GM06990 (cell line): ENCODE measurements around the gene UBAC2.

Experiments
- DNase-seq: peaks from one replicate; pipeline ENCODE4 v3.0.0-alpha.2; 2011; ENCODE audit not compliant: insufficient read length; ENCODE audit errors: extremely low read depth
- H3K27me3 ChIP-seq: replicated peaks from 2 replicates; pipeline ENCODE4 v1.6.0; 2011; ENCODE audit warnings: low read length; ENCODE audit not compliant: control insufficient read depth, insufficient read depth
- H3K36me3 ChIP-seq: 2 replicates; pipeline ENCODE4 v1.5.1; 2011; ENCODE audit warnings: low read length; ENCODE audit not compliant: control insufficient read depth, insufficient read depth
- H3K4me3 ChIP-seq: replicated peaks from 2 replicates; pipeline ENCODE4 v1.5.1; 2011; ENCODE audit warnings: low read depth, mild to moderate bottlenecking, control low read depth, low read length
- CTCF ChIP-seq: IDR thresholded peaks from 2 replicates; pipeline ENCODE4 v1.5.1; 2011; ENCODE audit warnings: low read length, control low read depth, mild to moderate bottlenecking, inconsistent platforms; ENCODE audit not compliant: insufficient read depth, poor library complexity, severe bottlenecking

UBAC2 gene

GRCh38 chr13:99417201-99418102 lies 216.8 kb downstream of the UBAC2 start:
- Histone ChIP-seq H3K36me3 (no peaks in the 10 kb centered on the region), H3K4me3 (no peak overlapping the region), H3K27me3 (no peaks in the 10 kb centered on the region)
- no peak for TF ChIP-seq CTCF
- DNase-seq: no peak

- Histone ChIP-seq H3K36me3 (no peaks in the 10 kb centered on the region), H3K27me3 (no peaks in the 10 kb centered on the region), H3K4me3 (no peak overlapping the region)
- no peak for TF ChIP-seq CTCF
- no peak for DNase-seq
Measured at GRCh38 chr13:99418103-99418842, 217.6 kb downstream of the UBAC2 start.

DNA sequence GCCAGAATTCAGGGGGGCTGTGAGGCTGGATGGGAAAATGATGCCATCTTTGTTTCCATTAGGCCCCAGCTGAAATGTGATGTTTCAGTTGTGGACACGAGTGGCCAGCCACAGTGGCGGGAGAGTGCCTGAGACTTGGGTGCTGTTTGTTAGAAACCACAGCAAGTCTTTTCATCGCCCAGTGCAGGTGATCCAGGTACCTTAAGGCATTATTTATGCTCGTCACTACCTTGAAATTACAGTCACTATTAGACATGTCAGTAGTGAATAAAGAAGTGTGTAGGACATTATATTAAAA lies 218.1 kb downstream of the UBAC2 start:
- Histone ChIP-seq H3K36me3 (no peaks in the 10 kb centered on the region), H3K27me3 (no peaks in the 10 kb centered on the region), H3K4me3 (no peak overlapping the region)
- TF ChIP-seq CTCF: no peak
- no peak for DNase-seq

DNA sequence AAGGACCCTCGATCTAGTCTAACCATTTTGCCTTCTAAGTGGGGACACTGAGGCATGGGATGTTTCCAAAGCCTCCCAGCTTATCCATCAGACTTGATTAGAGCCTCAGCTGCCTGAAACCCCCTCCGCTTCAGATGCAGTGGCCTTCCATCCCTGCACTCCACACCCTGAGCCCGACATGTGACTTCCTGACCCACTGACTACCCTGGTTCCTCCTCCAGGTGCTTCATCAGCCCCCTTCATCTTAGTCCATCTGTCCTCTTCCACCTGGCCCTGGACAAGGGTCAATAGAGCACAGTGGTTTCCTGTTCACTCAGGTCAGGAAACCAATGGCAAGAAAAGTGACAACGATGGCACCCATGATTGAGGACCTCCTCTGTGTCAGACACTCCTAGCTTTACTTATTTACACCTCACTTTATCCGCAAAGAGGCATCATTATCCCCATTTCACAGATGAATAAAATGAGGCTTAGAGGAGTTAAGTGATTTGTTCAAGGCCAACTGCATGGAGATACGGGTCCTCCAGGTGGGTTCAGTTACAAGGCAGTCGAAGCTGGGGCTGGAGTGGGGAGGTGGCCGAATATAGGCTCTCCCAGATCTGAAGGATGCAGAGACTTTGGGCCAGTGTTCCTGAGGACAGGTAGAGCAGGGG lies 219.1 kb downstream of the UBAC2 start:
- no peak overlapping the region for H3K4me3 ChIP-seq
- DNase-seq: no peak
- no peaks in the 10 kb centered on the region for H3K36me3 ChIP-seq
- H3K27me3 ChIP-seq: no peaks in the 10 kb centered on the region
- no peak for TF ChIP-seq CTCF

GRCh38 chr13:99421271-99421670 lies 220.6 kb downstream of the UBAC2 start:
- H3K4me3 ChIP-seq: no peak overlapping the region

More at GRCh38 chr13:99421271-99421670, 220.6 kb downstream of the UBAC2 start:
- DNase-seq: no peak
- no peak for TF ChIP-seq CTCF
- Histone ChIP-seq H3K27me3 (no peaks in the 10 kb centered on the region), H3K36me3 (no peaks in the 10 kb centered on the region)
